ENCODE results near the gene POGLUT3. TPM values are rescaled to one million over a fixed set of nuclear protein-coding genes. Genes with fewer than 3 reads are reported as not detected.

Gene POGLUT3
- total RNA-seq, 1 donor from 2014 or later = 2.4 TPM

- no peaks in the 10 kb centered on the region for H3K36me3 Mint-ChIP-seq (ENCODE audit: unreplicated experiment)
- H3K27ac Mint-ChIP-seq (ENCODE audit: unreplicated experiment) = no peak overlapping the region
- H3K4me1 Mint-ChIP-seq (ENCODE audit: low read depth, unreplicated experiment) = no peaks in the 10 kb centered on the region
- peaks cover 2% of the 10 kb centered on the region for H3K27me3 Mint-ChIP-seq (ENCODE audit: unreplicated experiment)
- no peaks in the 10 kb centered on the region for H3K9me3 Mint-ChIP-seq (ENCODE audit: unreplicated experiment)
- no peak for DNase-seq
- TF ChIP-seq, protein P1, sequence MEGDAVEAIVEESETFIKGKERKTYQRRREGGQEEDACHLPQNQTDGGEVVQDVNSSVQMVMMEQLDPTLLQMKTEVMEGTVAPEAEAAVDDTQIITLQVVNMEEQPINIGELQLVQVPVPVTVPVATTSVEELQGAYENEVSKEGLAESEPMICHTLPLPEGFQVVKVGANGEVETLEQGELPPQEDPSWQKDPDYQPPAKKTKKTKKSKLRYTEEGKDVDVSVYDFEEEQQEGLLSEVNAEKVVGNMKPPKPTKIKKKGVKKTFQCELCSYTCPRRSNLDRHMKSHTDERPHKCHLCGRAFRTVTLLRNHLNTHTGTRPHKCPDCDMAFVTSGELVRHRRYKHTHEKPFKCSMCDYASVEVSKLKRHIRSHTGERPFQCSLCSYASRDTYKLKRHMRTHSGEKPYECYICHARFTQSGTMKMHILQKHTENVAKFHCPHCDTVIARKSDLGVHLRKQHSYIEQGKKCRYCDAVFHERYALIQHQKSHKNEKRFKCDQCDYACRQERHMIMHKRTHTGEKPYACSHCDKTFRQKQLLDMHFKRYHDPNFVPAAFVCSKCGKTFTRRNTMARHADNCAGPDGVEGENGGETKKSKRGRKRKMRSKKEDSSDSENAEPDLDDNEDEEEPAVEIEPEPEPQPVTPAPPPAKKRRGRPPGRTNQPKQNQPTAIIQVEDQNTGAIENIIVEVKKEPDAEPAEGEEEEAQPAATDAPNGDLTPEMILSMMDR (IDR thresholded peaks at IDR 0.05; ENCODE audit: partially characterized antibody, unreplicated experiment) = no peak
- no peak overlapping the region for H3K4me3 Mint-ChIP-seq (ENCODE audit: unreplicated experiment)
Observed at GRCh38 chr11:108518581-108518980, 20.4 kb upstream of the POGLUT3 start.

- H3K4me3 Mint-ChIP-seq (ENCODE audit: unreplicated experiment) = no peak overlapping the region
- TF ChIP-seq, protein P1 (IDR thresholded peaks at IDR 0.05; ENCODE audit: partially characterized antibody, unreplicated experiment) = no peak
Observed at GRCh38 chr11:108516125-108516524, 17.9 kb upstream of the POGLUT3 start.

DNA sequence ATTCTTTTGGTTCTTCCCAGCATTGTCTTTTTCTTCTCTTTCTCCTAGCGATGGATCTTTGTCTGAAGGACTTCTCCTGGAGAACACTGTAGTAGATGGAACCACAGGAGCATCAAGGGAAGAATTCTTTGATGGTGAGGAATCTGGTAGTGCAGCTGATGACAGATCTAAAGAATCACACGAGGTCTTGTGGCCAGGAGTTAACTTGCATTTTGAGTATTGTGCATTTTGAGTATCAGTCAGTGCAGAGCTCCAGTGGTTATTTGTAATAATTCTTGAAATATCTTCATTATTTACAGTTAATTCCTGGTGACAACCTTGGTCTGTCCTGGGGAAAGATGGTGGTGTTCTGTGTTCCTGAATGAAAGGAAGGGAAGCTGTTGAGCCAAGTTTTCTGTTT is 14.5 kb upstream of the POGLUT3 start:
- no peak for DNase-seq
- TF ChIP-seq, protein P1 (IDR thresholded peaks at IDR 0.05; ENCODE audit: partially characterized antibody, unreplicated experiment) = no peak
- Mint-ChIP-seq H3K27ac (ENCODE audit: unreplicated experiment) (no peak overlapping the region), H3K36me3 (ENCODE audit: unreplicated experiment) (no peaks in the 10 kb centered on the region), H3K4me1 (ENCODE audit: low read depth, unreplicated experiment) (no peaks in the 10 kb centered on the region), H3K27me3 (ENCODE audit: unreplicated experiment) (no peaks in the 10 kb centered on the region), H3K4me3 (ENCODE audit: unreplicated experiment) (no peak overlapping the region), H3K9me3 (ENCODE audit: unreplicated experiment) (no peaks in the 10 kb centered on the region)

More at GRCh38 chr11:108516125-108516524, 17.9 kb upstream of the POGLUT3 start:
- Mint-ChIP-seq H3K4me1 (ENCODE audit: low read depth, unreplicated experiment) (no peaks in the 10 kb centered on the region), H3K27ac (ENCODE audit: unreplicated experiment) (no peak overlapping the region), H3K27me3 (ENCODE audit: unreplicated experiment) (peaks cover 2% of the 10 kb centered on the region), H3K9me3 (ENCODE audit: unreplicated experiment) (no peaks in the 10 kb centered on the region), H3K36me3 (ENCODE audit: unreplicated experiment) (no peaks in the 10 kb centered on the region)
- no peak for DNase-seq

- H3K27ac Mint-ChIP-seq (ENCODE audit: unreplicated experiment) = no peak overlapping the region
- DNase-seq = no peak
- no peaks in the 10 kb centered on the region for H3K27me3 Mint-ChIP-seq (ENCODE audit: unreplicated experiment)
- H3K36me3 Mint-ChIP-seq (ENCODE audit: unreplicated experiment) = no peaks in the 10 kb centered on the region
- TF ChIP-seq, protein P1 (IDR thresholded peaks at IDR 0.05; ENCODE audit: partially characterized antibody, unreplicated experiment) = no peak
- H3K9me3 Mint-ChIP-seq (ENCODE audit: unreplicated experiment) = no peaks in the 10 kb centered on the region
- no peaks in the 10 kb centered on the region for H3K4me1 Mint-ChIP-seq (ENCODE audit: low read depth, unreplicated experiment)
- no peak overlapping the region for H3K4me3 Mint-ChIP-seq (ENCODE audit: unreplicated experiment)
Observed at GRCh38 chr11:108511851-108512474, 13.8 kb upstream of the POGLUT3 start.

GRCh38 chr11:108508653-108509593 is 10.7 kb upstream of the POGLUT3 start:
- TF ChIP-seq, protein P1 (IDR thresholded peaks at IDR 0.05; ENCODE audit: partially characterized antibody, unreplicated experiment) = no peak
- no peaks in the 10 kb centered on the region for H3K36me3 Mint-ChIP-seq (ENCODE audit: unreplicated experiment)
- no peak overlapping the region for H3K27ac Mint-ChIP-seq (ENCODE audit: unreplicated experiment)
- no peaks in the 10 kb centered on the region for H3K4me1 Mint-ChIP-seq (ENCODE audit: low read depth, unreplicated experiment)
- no peak overlapping the region for H3K4me3 Mint-ChIP-seq (ENCODE audit: unreplicated experiment)
- DNase-seq = no peak
- H3K27me3 Mint-ChIP-seq (ENCODE audit: unreplicated experiment) = no peaks in the 10 kb centered on the region
- no peaks in the 10 kb centered on the region for H3K9me3 Mint-ChIP-seq (ENCODE audit: unreplicated experiment)

Measured in glutamatergic neuron (in vitro differentiated cells).